IPS DF 6.9 (cell line): ENCODE results near the gene KIAA0513.

Experiments used
- DNase-seq: peaks from one replicate; pipeline ENCODE4 v3.0.0-alpha.2; 2013; ENCODE audit warnings: low read depth, low spot score
- H3K27ac ChIP-seq: one replicate; pipeline ENCODE4 v1.5.1; 2013; ENCODE audit warnings: low read length, control low read depth
- H3K27me3 ChIP-seq: 2 replicates; pipeline ENCODE4 v1.6.1; 2013; ENCODE audit warnings: mild to moderate bottlenecking, low read length; ENCODE audit not compliant: control insufficient read depth, insufficient read depth
- H3K36me3 ChIP-seq: 2 replicates; pipeline ENCODE4 v1.6.1; 2013; ENCODE audit warnings: low read length; ENCODE audit not compliant: control insufficient read depth, insufficient read depth
- H3K4me1 ChIP-seq: 2 replicates; pipeline ENCODE4 v1.6.1; 2013; ENCODE audit warnings: low read length; ENCODE audit not compliant: control insufficient read depth, insufficient read depth
- H3K4me3 ChIP-seq: 2 replicates; pipeline ENCODE4 v1.5.1; 2013; ENCODE audit warnings: mild to moderate bottlenecking, low read length
- H3K9me3 ChIP-seq: 2 replicates; pipeline ENCODE4 v1.6.1; 2013; ENCODE audit warnings: low read length, inconsistent platforms; ENCODE audit not compliant: control insufficient read depth, insufficient read depth
- WGBS: extraction: QIAGEN DNeasy Blood & Tissue Kit; methylation state at CpG from one replicate; pipeline ENCODE4 v1.1.7; 2013; ENCODE audit warnings: mixed read lengths, missing lambda C conversion rate; ENCODE audit not compliant: insufficient read length, insufficient coverage; 5-methylcytosine and 5-hydroxymethylcytosine counted together

KIAA0513 gene

GRCh38 chr16:85089525-85089924 is 61.9 kb downstream of the KIAA0513 start:
- H3K36me3 ChIP-seq: 0 out of 2 replicates have a peak, but pooled peaks cover 2% of the 10 kb centered on the region
- H3K27ac ChIP-seq: no peak overlapping the region
- no peak for DNase-seq
- no peak overlapping the region for H3K4me3 ChIP-seq
- peaks cover 9% of the 10 kb centered on the region; the same call in 1 of the 2 replicates for H3K27me3 ChIP-seq
- H3K9me3 ChIP-seq: no peaks in the 10 kb centered on the region
- no peaks in the 10 kb centered on the region for H3K4me1 ChIP-seq
- whole genome bisulfite sequencing: no CpG with 5 or more reads among the region's 16 CpGs

DNA sequence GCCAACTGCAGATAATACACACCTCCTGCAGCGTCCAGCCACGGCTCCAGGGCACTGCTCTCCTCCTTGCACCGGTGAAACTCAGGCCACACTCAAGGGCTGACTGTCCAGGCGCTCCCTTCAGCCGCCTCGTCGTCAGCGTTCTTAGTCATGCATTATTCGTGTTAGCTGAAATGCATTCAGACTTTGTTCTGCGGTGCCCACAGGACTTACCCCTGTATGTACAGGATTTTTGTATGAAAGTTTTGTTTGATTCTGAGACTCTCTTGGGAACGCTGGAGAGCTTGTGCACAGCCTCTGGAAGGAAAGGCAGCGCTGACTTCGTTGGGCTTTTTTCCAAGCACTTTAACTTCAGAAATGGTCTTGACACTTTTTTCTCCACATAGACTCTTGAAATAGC is 62.6 kb downstream of the KIAA0513 start:
- DNase-seq: no peak
- Histone ChIP-seq H3K9me3 (no peaks in the 10 kb centered on the region), H3K27ac (no peak overlapping the region), H3K27me3 (peaks cover 6% of the 10 kb centered on the region; the same call in 1 of the 2 replicates), H3K4me1 (no peaks in the 10 kb centered on the region), H3K4me3 (no peak overlapping the region), H3K36me3 (0 out of 2 replicates have a peak, but pooled peaks cover 2% of the 10 kb centered on the region)
- WGBS: no CpG with 5 or more reads among the region's 13 CpGs

GRCh38 chr16:85090873-85091521 is 63.4 kb downstream of the KIAA0513 start:
- no peak for DNase-seq
- no peaks in the 10 kb centered on the region for H3K27me3 ChIP-seq
- no peaks in the 10 kb centered on the region for H3K9me3 ChIP-seq
- no peak overlapping the region for H3K4me3 ChIP-seq
- H3K36me3 ChIP-seq: 0 out of 2 replicates have a peak, but pooled peaks cover 2% of the 10 kb centered on the region
- H3K4me1 ChIP-seq: no peaks in the 10 kb centered on the region
- no CpG with 5 or more reads among the region's 8 CpGs for WGBS
- H3K27ac ChIP-seq: no peak overlapping the region

DNA sequence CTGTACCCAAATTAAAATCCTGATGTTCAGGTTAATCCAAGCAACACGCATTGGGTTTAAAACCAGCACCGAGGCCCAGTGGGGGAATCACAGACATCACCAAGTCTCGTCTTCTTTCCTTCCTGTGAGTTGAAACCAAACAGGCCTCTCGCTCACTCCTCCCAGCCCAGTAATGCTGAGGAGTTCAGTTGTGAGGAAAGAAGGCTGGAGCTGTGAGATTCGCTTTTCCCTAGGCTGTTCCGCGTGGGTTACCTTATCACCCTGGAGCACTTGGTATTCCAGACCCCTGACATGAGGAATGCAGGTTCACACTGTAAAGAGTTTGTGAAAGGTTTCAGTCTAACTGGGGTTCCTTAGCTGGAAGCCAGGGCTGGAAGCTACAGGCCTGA is 63.9 kb downstream of the KIAA0513 start:
- no peak overlapping the region for H3K27ac ChIP-seq
- no peaks in the 10 kb centered on the region for H3K4me1 ChIP-seq
- 0 out of 2 replicates have a peak, but pooled peaks cover 2% of the 10 kb centered on the region for H3K36me3 ChIP-seq
- H3K4me3 ChIP-seq: no peak overlapping the region
- H3K27me3 ChIP-seq: no peaks in the 10 kb centered on the region
- no CpG with 5 or more reads among the region's 7 CpGs for WGBS
- no peaks in the 10 kb centered on the region for H3K9me3 ChIP-seq
- no peak for DNase-seq

DNA sequence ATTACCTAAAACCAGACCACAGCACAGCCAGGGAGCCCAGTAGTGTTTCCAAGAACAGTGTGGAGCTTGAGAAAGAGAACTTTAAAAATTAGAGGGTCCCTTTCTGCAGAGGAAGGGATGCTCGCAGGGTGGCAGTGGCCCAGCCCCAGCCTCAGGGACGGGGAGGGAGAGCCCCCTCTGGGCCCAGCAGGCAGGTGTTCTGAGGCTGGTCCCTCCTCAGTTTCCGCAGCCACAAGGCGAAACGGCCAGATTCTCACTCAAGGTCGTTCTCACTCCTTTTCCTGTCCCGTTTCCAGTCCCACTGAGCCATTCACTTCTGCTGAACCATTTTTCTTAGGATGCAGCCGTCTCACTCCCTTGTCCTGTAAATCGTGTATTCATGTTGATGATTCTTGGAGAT is 64.7 kb downstream of the KIAA0513 start:
- Histone ChIP-seq H3K4me1 (no peaks in the 10 kb centered on the region), H3K27me3 (no peaks in the 10 kb centered on the region), H3K27ac (no peak overlapping the region), H3K9me3 (no peaks in the 10 kb centered on the region), H3K36me3 (0 out of 2 replicates have a peak, but pooled peaks cover 2% of the 10 kb centered on the region), H3K4me3 (no peak overlapping the region)
- DNase-seq: no peak
- no CpG with 5 or more reads among the region's 9 CpGs for WGBS

DNA sequence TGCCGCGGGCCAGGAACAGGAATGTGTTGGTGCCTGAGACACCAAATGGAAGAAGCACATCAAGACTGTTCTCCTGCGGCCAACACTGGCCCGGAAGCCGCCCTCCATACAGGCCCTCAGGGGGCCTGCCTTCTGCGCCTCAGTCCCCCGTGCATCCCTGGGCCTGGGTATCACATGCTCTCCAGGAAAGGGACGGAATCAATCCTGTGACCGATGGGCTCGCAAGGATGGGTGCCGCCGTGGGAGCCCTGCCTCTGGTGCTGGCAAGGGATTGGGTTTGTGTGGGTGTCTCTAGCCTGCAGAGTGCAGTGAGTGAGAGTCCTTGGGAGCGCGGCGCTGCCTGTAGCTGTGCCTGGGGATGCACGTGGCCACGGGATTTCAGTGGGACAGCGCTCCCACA is 65.3 kb downstream of the KIAA0513 start:
- Histone ChIP-seq H3K27ac (no peak overlapping the region), H3K36me3 (0 out of 2 replicates have a peak, but pooled peaks cover 2% of the 10 kb centered on the region), H3K4me1 (no peaks in the 10 kb centered on the region), H3K4me3 (no peak overlapping the region), H3K9me3 (no peaks in the 10 kb centered on the region), H3K27me3 (no peaks in the 10 kb centered on the region)
- DNase-seq: no peak
- WGBS: no CpG with 5 or more reads among the region's 18 CpGs

DNA sequence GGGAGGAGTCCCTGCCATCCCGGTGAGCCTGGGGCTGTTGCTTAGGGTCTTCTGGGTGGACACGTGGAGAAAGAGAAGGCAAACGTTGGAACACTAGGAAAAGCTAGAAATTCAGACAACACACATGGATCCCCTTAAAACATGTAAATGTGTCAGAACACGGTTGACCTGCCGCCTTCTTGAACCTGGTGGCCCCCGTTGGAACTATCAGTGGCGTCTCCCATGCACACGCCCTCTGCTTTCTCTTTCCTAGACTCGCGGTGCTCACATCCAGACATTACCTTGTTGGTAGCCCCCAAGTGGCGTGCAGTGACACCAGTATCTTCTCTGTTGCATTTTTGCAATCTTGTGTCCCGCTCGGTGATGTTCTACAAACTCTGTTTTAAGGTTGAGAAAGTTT is 66.1 kb downstream of the KIAA0513 start:
- H3K9me3 ChIP-seq: no peaks in the 10 kb centered on the region
- no peak overlapping the region for H3K4me3 ChIP-seq
- H3K36me3 ChIP-seq: 0 out of 2 replicates have a peak, but pooled peaks cover 2% of the 10 kb centered on the region
- WGBS: no CpG with 5 or more reads among the region's 13 CpGs
- H3K4me1 ChIP-seq: no peaks in the 10 kb centered on the region
- H3K27ac ChIP-seq: no peak overlapping the region
- no peak for DNase-seq
- no peaks in the 10 kb centered on the region for H3K27me3 ChIP-seq

DNA sequence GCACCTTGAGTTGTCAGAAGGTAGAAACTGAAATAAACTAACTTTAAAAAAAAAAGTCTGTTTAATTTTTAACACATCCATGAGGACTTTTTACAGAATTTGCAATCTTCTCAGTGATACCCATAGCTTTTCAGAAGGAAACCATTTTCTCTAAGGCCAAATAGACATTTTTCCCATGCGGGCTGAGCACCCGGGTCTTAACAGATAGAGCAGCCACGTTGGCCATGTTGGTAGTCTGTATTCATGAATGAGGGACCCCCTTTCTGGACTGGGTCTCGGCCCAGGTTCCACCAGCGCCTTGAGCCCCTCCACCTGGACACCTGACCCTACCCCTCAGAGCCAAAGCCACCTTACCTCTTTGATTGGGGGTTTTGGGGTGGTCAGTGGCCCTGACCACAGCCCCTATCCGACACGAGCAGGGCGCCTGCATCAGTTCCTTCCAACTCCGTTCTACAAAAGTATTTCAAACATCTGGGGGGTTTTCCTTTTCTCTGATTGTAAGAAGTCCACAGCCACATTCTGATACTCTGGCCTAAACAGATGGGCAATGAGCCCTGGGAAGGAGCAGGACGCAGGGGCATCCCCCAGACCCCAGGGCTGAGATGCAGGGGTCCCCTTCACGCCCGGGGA is 66.7 kb downstream of the KIAA0513 start:
- Histone ChIP-seq H3K36me3 (0 out of 2 replicates have a peak, but pooled peaks cover 2% of the 10 kb centered on the region), H3K4me3 (no peak overlapping the region), H3K27me3 (no peaks in the 10 kb centered on the region), H3K27ac (no peak overlapping the region), H3K4me1 (no peaks in the 10 kb centered on the region), H3K9me3 (no peaks in the 10 kb centered on the region)
- WGBS: no CpG with 5 or more reads among the region's 12 CpGs
- no peak for DNase-seq

DNA sequence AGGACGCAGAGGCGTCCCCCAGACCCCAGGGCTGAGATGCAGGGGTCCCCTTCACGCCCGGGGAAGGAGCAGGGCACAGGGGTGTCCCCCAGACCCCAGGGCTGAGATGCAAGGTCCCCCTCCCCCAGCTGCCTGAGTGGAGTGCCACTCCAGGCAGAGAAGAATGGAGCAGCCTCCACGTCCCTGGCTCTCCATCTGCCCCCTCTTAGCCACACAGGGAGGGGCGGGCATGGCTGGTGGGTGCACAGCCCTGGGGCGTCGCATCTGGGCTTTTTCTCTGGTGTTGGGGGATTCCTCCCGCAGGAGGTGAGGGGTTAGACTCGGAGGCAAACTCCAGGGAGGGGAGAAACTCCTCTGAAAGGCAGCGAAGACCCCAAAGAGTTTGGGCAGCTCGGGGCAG is 67.2 kb downstream of the KIAA0513 start:
- DNase-seq: no peak
- Histone ChIP-seq H3K36me3 (0 out of 2 replicates have a peak, but pooled peaks cover 2% of the 10 kb centered on the region), H3K27me3 (no peaks in the 10 kb centered on the region), H3K27ac (no peak overlapping the region), H3K4me1 (no peaks in the 10 kb centered on the region), H3K9me3 (no peaks in the 10 kb centered on the region), H3K4me3 (no peak overlapping the region)
- WGBS: no CpG with 5 or more reads among the region's 12 CpGs

DNA sequence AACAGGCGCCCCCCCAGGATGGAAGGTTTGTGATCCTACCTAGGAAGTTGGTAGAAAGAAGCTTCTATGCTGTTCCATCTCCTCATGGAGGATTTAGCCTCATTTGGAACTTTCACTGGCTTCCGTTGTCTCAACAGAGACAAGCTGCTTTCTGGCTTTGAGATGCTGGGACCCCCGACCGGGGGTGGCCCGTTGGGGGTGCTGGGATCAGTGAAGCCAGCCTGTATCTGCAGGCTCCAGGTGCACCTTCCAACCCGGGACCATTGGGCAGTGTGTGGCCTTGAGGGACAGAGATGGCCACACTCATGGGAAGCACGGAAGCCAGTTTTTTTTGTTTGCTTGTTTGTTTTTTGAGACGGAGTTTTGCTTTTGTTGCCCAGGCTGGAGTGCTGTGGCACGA is 69.3 kb downstream of the KIAA0513 start:
- Histone ChIP-seq H3K4me1 (no peaks in the 10 kb centered on the region), H3K27me3 (no peaks in the 10 kb centered on the region), H3K27ac (no peak overlapping the region), H3K36me3 (no peaks in the 10 kb centered on the region), H3K4me3 (no peak overlapping the region), H3K9me3 (no peaks in the 10 kb centered on the region)
- DNase-seq: no peak
- WGBS: no CpG with 5 or more reads among the region's 9 CpGs
